Measurements from ENCODE around the gene NAV2. TPM values are rescaled to one million over a fixed set of nuclear protein-coding genes. Genes with fewer than 3 reads are reported as not detected.

NAV2 gene
- total RNA-seq, 1 experiment from 2014 or later = 63.5 TPM

DNA sequence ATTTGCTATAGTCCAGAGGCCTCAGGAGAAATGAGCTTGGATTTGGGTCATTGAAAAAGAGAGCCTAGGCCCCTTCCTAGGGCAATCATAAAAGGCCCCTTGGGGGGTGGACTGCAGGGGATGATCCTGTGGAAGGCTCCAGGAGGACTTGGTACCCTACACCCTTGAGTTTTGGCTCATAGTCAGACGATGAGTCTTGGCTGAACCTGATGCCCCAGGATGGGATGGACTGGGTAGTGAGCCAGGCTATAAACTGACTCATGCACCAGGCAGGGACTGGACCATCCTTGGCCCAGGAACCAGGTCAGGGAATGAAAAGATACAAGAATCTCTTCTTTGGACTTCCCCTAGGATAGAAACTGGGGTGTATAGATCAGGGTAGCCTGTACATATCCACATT lies 54.2 kb downstream of the NAV2 start:
- intact Hi-C loops (cut with micrococcal nuclease; ENCODE audit: unreplicated experiment) = no loop called here
- ChIA-PET POLR2A (no interaction called here), CTCF (no interaction called here)
- Histone ChIP-seq H3K9me3 (no peaks in the 10 kb centered on the region), H3K4me3 (ENCODE audit: low read depth, low read length) (no peak overlapping the region), H3K36me3 (ENCODE audit: control insufficient read depth, insufficient read depth, low read length) (no peaks in the 10 kb centered on the region), H3K27me3 (replicated peaks; ENCODE audit: control insufficient read depth, insufficient read depth, low read length) (no peaks in the 10 kb centered on the region), H3K4me1 (peaks cover 14% of the 10 kb centered on the region)
- no peak for DNase-seq
- no peak overlapping the region for H3K4me3 Mint-ChIP-seq (ENCODE audit: unreplicated experiment)
- no peaks in the 10 kb centered on the region for H3K4me1 Mint-ChIP-seq (ENCODE audit: low read depth, unreplicated experiment)
- no peaks in the 10 kb centered on the region for H3K36me3 Mint-ChIP-seq (ENCODE audit: insufficient read depth, unreplicated experiment)
- H3K27me3 Mint-ChIP-seq (ENCODE audit: insufficient read depth, unreplicated experiment) = peaks cover 6% of the 10 kb centered on the region
- H3K9me3 Mint-ChIP-seq (ENCODE audit: unreplicated experiment) = no peaks in the 10 kb centered on the region
- no peak overlapping the region for H3K27ac Mint-ChIP-seq (ENCODE audit: unreplicated experiment)
- no TSS peak for BruUV-seq (replicated peaks)
- TF ChIP-seq, protein P1, sequence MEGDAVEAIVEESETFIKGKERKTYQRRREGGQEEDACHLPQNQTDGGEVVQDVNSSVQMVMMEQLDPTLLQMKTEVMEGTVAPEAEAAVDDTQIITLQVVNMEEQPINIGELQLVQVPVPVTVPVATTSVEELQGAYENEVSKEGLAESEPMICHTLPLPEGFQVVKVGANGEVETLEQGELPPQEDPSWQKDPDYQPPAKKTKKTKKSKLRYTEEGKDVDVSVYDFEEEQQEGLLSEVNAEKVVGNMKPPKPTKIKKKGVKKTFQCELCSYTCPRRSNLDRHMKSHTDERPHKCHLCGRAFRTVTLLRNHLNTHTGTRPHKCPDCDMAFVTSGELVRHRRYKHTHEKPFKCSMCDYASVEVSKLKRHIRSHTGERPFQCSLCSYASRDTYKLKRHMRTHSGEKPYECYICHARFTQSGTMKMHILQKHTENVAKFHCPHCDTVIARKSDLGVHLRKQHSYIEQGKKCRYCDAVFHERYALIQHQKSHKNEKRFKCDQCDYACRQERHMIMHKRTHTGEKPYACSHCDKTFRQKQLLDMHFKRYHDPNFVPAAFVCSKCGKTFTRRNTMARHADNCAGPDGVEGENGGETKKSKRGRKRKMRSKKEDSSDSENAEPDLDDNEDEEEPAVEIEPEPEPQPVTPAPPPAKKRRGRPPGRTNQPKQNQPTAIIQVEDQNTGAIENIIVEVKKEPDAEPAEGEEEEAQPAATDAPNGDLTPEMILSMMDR (IDR thresholded peaks at IDR 0.05; ENCODE audit: insufficient read depth in 1 of 2, low read depth in 1 of 2, low read length in 1 of 2, severe bottlenecking in 1 of 2, unreplicated experiment in 1 of 2) = no peak

- H3K4me1 Mint-ChIP-seq (ENCODE audit: low read depth, unreplicated experiment) = no peaks in the 10 kb centered on the region
- no TSS peak for BruUV-seq (replicated peaks)
- Histone ChIP-seq H3K9me3 (no peaks in the 10 kb centered on the region), H3K4me1 (peaks cover 14% of the 10 kb centered on the region), H3K4me3 (ENCODE audit: low read depth, low read length) (no peak overlapping the region), H3K36me3 (ENCODE audit: control insufficient read depth, insufficient read depth, low read length) (no peaks in the 10 kb centered on the region), H3K27me3 (replicated peaks; ENCODE audit: control insufficient read depth, insufficient read depth, low read length) (no peaks in the 10 kb centered on the region)
- POLR2A ChIA-PET = no interaction called here
- H3K27ac Mint-ChIP-seq (ENCODE audit: unreplicated experiment) = no peak overlapping the region
- H3K36me3 Mint-ChIP-seq (ENCODE audit: insufficient read depth, unreplicated experiment) = no peaks in the 10 kb centered on the region
- H3K9me3 Mint-ChIP-seq (ENCODE audit: unreplicated experiment) = no peaks in the 10 kb centered on the region
- DNase-seq = no peak
- peaks cover 6% of the 10 kb centered on the region for H3K27me3 Mint-ChIP-seq (ENCODE audit: insufficient read depth, unreplicated experiment)
- TF ChIP-seq, protein P1 (IDR thresholded peaks at IDR 0.05; ENCODE audit: insufficient read depth in 1 of 2, low read depth in 1 of 2, low read length in 1 of 2, severe bottlenecking in 1 of 2, unreplicated experiment in 1 of 2) = no peak
- CTCF ChIA-PET = no interaction called here
- no peak overlapping the region for H3K4me3 Mint-ChIP-seq (ENCODE audit: unreplicated experiment)
- intact Hi-C loops (cut with micrococcal nuclease; ENCODE audit: unreplicated experiment) = no loop called here
These were observed 55.1 kb downstream of the NAV2 start for GRCh38 chr11:19767627-19768151.

DNA sequence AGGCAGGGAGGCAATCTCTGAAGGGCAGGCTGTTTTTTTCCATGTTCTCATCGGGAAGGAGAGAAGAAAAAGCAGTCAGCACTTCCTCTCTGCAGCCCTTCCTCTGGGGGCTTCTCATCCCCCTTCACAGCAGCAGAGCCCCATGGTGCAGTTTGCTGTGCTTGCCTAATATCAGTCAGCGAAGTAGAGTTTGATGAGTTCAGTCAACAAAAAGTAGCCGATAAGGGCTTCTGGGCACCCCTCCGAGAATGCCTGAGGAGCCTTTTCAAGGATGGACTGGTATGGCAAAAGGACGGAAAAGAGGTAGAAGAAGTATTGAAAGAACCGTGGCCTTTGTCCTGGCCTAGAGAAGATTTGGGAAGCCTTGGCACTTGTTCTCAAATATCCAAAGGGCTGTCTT lies 55.6 kb downstream of the NAV2 start:
- Histone ChIP-seq H3K4me1 (peaks cover 14% of the 10 kb centered on the region), H3K4me3 (ENCODE audit: low read depth, low read length) (no peak overlapping the region), H3K36me3 (ENCODE audit: control insufficient read depth, insufficient read depth, low read length) (no peaks in the 10 kb centered on the region), H3K9me3 (no peaks in the 10 kb centered on the region), H3K27me3 (replicated peaks; ENCODE audit: control insufficient read depth, insufficient read depth, low read length) (no peaks in the 10 kb centered on the region)
- Mint-ChIP-seq H3K36me3 (ENCODE audit: insufficient read depth, unreplicated experiment) (no peaks in the 10 kb centered on the region), H3K9me3 (ENCODE audit: unreplicated experiment) (no peaks in the 10 kb centered on the region), H3K4me1 (ENCODE audit: low read depth, unreplicated experiment) (no peaks in the 10 kb centered on the region), H3K27ac (ENCODE audit: unreplicated experiment) (no peak overlapping the region), H3K4me3 (ENCODE audit: unreplicated experiment) (no peak overlapping the region), H3K27me3 (ENCODE audit: insufficient read depth, unreplicated experiment) (peaks cover 6% of the 10 kb centered on the region)
- DNase-seq = no peak
- CTCF ChIA-PET = no interaction called here
- BruUV-seq (replicated peaks) = no TSS peak
- TF ChIP-seq, protein P1 (IDR thresholded peaks at IDR 0.05; ENCODE audit: insufficient read depth in 1 of 2, low read depth in 1 of 2, low read length in 1 of 2, severe bottlenecking in 1 of 2, unreplicated experiment in 1 of 2) = no peak
- intact Hi-C loops (cut with micrococcal nuclease; ENCODE audit: unreplicated experiment) = no loop called here
- POLR2A ChIA-PET = no interaction called here
